HUES64 (cell line): ENCODE measurements around the gene GOLGA7B.

Experiments used
- H3K27ac ChIP-seq: 2 replicates; pipeline ENCODE4 v1.7.0; 2013; ENCODE audit warnings: low read depth, low read length, inconsistent platforms
- H3K27me3 ChIP-seq: 2 replicates; pipeline ENCODE4 v1.6.1; 2013; ENCODE audit warnings: mild to moderate bottlenecking, low read length; ENCODE audit not compliant: insufficient read depth
- H3K36me3 ChIP-seq: 2 replicates; pipeline ENCODE4 v1.6.1; 2013; ENCODE audit warnings: mild to moderate bottlenecking, low read length; ENCODE audit not compliant: insufficient read depth
- H3K4me1 ChIP-seq: 2 replicates; pipeline ENCODE4 v1.6.1; 2013; ENCODE audit warnings: mild to moderate bottlenecking, low read length, moderate library complexity; ENCODE audit not compliant: insufficient read depth
- H3K4me3 ChIP-seq: 2 replicates; pipeline ENCODE4 v1.5.1; 2013; ENCODE audit warnings: mild to moderate bottlenecking, low read length, moderate library complexity
- H3K9ac ChIP-seq: 2 replicates; pipeline ENCODE4 v1.6.1; 2013; ENCODE audit warnings: mild to moderate bottlenecking, low read depth, low read length
- H3K9me3 ChIP-seq: 2 replicates; pipeline ENCODE4 v1.6.1; 2013; ENCODE audit warnings: low read depth, low read length; ENCODE audit not compliant: insufficient read depth
- WGBS: fragments of 150-250, 120-280 bp; methylation state at CpG from one replicate; pipeline ENCODE4 v1.1.7; 2013; ENCODE audit warnings: missing lambda C conversion rate; 5-methylcytosine and 5-hydroxymethylcytosine counted together

Gene GOLGA7B

DNA sequence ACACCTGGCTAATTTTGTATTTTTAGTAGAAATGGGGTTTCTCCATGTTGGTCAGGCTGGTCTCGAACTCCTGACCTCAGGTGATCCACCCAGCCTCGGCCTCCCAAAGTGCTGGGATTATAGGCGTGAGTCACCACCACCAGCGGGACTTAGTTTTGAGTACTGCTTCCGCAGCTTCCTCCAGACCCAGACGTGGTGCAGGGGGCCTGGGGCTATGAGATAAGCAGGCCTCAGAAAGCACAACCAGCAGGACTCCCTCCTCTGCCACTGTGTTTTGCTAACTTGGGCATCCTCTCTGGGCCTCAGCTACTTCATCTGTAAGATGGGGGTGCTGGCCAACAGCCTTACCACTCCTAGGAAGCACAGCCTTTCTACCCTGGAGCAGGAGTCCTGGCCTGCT, 37.8 kb downstream of the GOLGA7B start:
- Histone ChIP-seq H3K4me1 (peaks cover 20% of the 10 kb centered on the region), H3K36me3 (no peaks in the 10 kb centered on the region), H3K9ac (no peak overlapping the region), H3K4me3 (no peak overlapping the region), H3K27me3 (no peaks in the 10 kb centered on the region), H3K27ac (no peak overlapping the region), H3K9me3 (no peaks in the 10 kb centered on the region)
- 87% methylated on average over 6 of the region's 6 CpGs for WGBS

DNA sequence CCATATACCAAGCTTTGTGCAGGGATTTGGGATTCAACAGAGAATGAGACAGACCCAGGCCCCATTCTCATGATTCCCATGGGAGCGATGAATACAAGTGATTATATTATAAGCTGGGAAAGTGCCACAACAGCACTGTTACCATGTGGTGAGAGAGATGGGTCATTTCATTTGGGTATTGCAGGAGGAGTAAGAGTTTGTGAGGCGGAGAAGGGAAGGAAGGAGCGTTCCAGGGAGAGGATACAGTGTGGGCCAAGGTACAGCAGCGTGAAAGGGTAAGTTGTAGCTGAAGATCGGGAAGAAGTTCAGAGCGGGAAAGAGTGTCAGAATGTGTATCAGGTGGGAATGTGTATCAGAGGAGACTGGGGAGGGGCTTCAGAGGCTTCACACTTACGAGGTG, 38.5 kb downstream of the GOLGA7B start:
- Histone ChIP-seq H3K4me1 (peaks cover 20% of the 10 kb centered on the region), H3K36me3 (no peaks in the 10 kb centered on the region), H3K4me3 (no peak overlapping the region), H3K27ac (no peak overlapping the region), H3K27me3 (no peaks in the 10 kb centered on the region), H3K9me3 (no peaks in the 10 kb centered on the region), H3K9ac (no peak overlapping the region)
- WGBS = 88% methylated on average over 7 of the region's 7 CpGs

DNA sequence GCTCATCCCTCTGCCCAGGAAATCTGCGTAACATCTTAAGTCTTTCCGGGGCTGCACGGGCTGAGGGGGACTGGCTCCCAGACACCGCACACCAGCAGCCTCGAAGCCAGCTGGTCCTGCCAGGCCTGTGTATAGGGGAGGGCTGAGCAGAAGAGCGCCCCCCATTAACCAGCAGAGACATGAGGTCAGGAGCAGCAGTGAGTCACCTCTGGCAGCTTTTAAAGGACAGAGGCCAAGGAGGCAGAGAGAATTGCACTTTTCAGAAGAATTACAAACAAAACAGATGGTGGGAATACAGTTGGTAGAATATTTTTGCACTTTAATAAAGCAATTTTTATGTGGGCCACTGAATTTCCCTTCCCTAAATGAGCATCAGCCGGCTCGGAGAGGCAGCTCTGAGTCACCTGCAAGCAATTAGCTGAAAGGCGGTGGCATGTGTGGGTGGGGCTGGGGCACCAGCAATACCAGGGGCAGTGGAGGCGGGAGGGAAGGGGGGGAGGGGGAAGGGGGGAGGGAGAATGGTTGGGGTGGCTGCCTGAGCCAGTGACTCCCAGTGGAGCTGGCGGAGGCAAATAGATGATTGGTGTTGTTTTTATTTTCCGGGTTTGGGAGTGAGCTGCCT, 39.1 kb downstream of the GOLGA7B start:
- Histone ChIP-seq H3K27me3 (no peaks in the 10 kb centered on the region), H3K9ac (no peak overlapping the region), H3K36me3 (no peaks in the 10 kb centered on the region), H3K9me3 (no peaks in the 10 kb centered on the region), H3K4me1 (peaks cover 20% of the 10 kb centered on the region), H3K27ac (peak overlapping the region; percentile 79; the same call in 1 of the 2 replicates), H3K4me3 (no peak overlapping the region)
- WGBS = 39% methylated on average over 12 of the region's 12 CpGs

DNA sequence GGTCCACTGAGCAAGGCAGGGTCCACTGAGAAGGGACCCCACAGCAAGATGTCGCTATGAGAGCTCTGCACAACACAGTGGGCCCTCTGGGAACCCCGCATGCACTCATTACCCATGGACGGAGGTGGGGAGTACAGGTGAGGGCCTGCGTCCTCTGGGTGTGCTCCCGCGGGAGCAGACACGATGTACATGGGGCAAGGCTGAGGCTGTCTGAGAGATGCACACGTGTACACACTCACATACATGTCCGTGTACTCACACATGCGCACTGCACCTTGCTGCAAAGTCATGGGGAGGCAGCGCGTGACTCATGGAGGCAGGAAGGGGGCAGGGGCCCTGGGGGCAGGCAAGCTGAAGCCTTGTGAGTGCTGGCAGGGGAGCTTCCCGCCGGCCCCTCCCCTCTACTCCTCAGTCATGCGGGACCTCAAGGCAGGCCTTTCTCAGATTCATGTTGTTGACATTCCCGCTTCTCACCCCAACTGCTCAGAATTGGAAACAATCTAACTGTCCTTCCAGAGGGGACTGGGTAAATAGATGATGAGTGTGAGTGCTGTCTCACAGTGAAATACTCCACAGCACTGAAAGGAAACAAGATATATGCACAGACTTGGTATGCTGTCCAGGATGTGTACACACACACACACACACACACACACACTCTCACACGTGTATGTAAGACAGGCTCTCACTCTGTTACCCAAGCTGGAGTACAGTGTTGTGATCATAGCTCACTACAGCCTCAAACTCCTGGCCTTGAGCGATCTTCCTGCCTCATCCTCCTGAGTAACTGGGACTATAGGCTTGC, 40.0 kb downstream of the GOLGA7B start:
- WGBS = 34% methylated on average over 18 of the region's 18 CpGs
- Histone ChIP-seq H3K27ac (peak overlapping the region; percentile 79), H3K4me3 (no peak overlapping the region), H3K27me3 (no peaks in the 10 kb centered on the region), H3K9me3 (no peaks in the 10 kb centered on the region), H3K4me1 (peaks cover 20% of the 10 kb centered on the region), H3K9ac (peak overlapping the region; percentile 41; the same call in 1 of the 2 replicates), H3K36me3 (no peaks in the 10 kb centered on the region)

GRCh38 chr10:97891497-97892167, 42.0 kb downstream of the GOLGA7B start:
- H3K27ac ChIP-seq = no peak overlapping the region
- H3K4me3 ChIP-seq = no peak overlapping the region
- no peaks in the 10 kb centered on the region for H3K9me3 ChIP-seq
- H3K27me3 ChIP-seq = no peaks in the 10 kb centered on the region
- WGBS = 86% methylated on average over 17 of the region's 17 CpGs
- H3K9ac ChIP-seq = no peak overlapping the region
- peaks cover 20% of the 10 kb centered on the region for H3K4me1 ChIP-seq
- no peaks in the 10 kb centered on the region for H3K36me3 ChIP-seq

GRCh38 chr10:97892506-97892905, 42.9 kb downstream of the GOLGA7B start:
- H3K27me3 ChIP-seq = no peaks in the 10 kb centered on the region
- no peaks in the 10 kb centered on the region for H3K36me3 ChIP-seq
- H3K9ac ChIP-seq = no peak overlapping the region
- peaks cover 20% of the 10 kb centered on the region for H3K4me1 ChIP-seq
- H3K27ac ChIP-seq = no peak overlapping the region
- no peaks in the 10 kb centered on the region for H3K9me3 ChIP-seq
- 93% methylated on average over 2 of the region's 2 CpGs for WGBS
- H3K4me3 ChIP-seq = no peak overlapping the region

GRCh38 chr10:97892939-97893338, 43.3 kb downstream of the GOLGA7B start:
- no peak overlapping the region for H3K9ac ChIP-seq
- no peaks in the 10 kb centered on the region for H3K36me3 ChIP-seq
- no peaks in the 10 kb centered on the region for H3K9me3 ChIP-seq
- H3K4me3 ChIP-seq = no peak overlapping the region
- peaks cover 20% of the 10 kb centered on the region for H3K4me1 ChIP-seq
- no peaks in the 10 kb centered on the region for H3K27me3 ChIP-seq
- 89% methylated on average over 2 of the region's 2 CpGs for WGBS
- no peak overlapping the region for H3K27ac ChIP-seq

GRCh38 chr10:97894092-97894491, 44.4 kb downstream of the GOLGA7B start:
- no peaks in the 10 kb centered on the region for H3K27me3 ChIP-seq
- no peak overlapping the region for H3K9ac ChIP-seq
- no peaks in the 10 kb centered on the region for H3K36me3 ChIP-seq
- H3K27ac ChIP-seq = no peak overlapping the region
- peaks cover 11% of the 10 kb centered on the region for H3K4me1 ChIP-seq
- H3K9me3 ChIP-seq = no peaks in the 10 kb centered on the region
- H3K4me3 ChIP-seq = no peak overlapping the region
- 98% methylated on average over 3 of the region's 3 CpGs for WGBS

DNA sequence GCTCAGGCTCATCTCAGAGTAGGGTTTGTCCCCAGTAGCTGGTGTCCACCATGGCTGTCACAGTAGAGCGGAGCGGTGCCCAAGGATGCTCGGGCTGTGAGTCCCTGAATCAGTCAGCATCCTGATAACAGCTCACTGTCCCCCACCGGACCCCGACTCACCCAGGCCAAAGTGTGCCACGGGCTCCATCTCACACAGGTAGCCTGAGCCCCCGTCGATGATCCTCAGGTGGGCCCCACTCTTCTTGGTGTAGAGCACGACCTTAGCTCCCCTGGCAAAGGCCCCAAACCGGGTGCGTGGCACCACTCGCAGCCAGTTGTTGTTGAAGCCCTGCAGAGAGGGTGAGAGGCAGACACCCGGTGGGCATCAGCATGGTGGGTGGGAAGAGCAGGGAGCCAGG, 45.4 kb downstream of the GOLGA7B start:
- Histone ChIP-seq H3K9ac (no peak overlapping the region), H3K36me3 (no peaks in the 10 kb centered on the region), H3K27ac (no peak overlapping the region), H3K27me3 (no peaks in the 10 kb centered on the region), H3K4me1 (0 out of 2 replicates have a peak, but pooled peaks cover 1% of the 10 kb centered on the region), H3K9me3 (no peaks in the 10 kb centered on the region), H3K4me3 (no peak overlapping the region)
- 94% methylated on average over 13 of the region's 13 CpGs for WGBS

- no peaks in the 10 kb centered on the region for H3K4me1 ChIP-seq
- H3K9me3 ChIP-seq = no peaks in the 10 kb centered on the region
- WGBS = 91% methylated on average over 9 of the region's 9 CpGs
- H3K27ac ChIP-seq = no peak overlapping the region
- no peak overlapping the region for H3K4me3 ChIP-seq
- no peaks in the 10 kb centered on the region for H3K36me3 ChIP-seq
- H3K27me3 ChIP-seq = no peaks in the 10 kb centered on the region
- H3K9ac ChIP-seq = no peak overlapping the region
These were observed 46.3 kb downstream of the GOLGA7B start for GRCh38 chr10:97895915-97896314.

DNA sequence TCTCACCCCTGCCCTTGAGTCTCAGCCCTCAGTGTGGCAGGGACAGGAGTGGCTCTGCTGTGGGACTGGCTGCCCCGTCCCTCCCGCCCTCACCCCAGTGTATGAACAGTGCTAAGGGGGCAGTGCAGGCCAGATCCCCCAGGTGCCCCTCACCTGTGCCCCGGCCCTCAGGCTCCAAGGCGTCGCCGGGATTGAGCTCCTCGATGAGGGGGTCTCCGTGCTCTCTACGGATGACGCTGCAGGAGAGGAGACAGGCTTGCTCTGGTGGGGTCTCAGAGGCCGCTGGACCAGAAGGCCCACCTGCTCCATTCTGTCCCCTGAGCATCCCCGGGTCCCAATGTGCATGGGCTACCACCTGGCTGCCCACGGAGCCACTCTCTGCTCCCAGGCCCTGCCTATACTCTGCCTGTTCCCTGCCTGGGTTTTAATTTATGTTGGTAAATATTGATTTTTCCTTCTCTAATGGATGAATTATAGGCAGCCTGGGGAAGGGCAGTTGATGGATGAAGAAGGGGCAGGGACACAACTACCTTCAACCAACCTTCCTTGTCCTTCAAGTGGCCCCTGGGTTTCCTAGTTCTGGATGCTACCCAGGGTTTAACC, 47.2 kb downstream of the GOLGA7B start:
- H3K4me1 ChIP-seq = no peaks in the 10 kb centered on the region
- H3K4me3 ChIP-seq = no peak overlapping the region
- no peaks in the 10 kb centered on the region for H3K9me3 ChIP-seq
- no peaks in the 10 kb centered on the region for H3K36me3 ChIP-seq
- 96% methylated on average over 13 of the region's 13 CpGs for WGBS
- H3K27me3 ChIP-seq = no peaks in the 10 kb centered on the region
- H3K27ac ChIP-seq = no peak overlapping the region
- no peak overlapping the region for H3K9ac ChIP-seq
